DMS 273 treated with DMSO at 0.1 percent for 48 hours (cell line): Measurements from ENCODE around the gene EFHC1.
"Not testable (repeated sequence)": the region's sequence is repeated elsewhere in the genome, so short reads cannot be mapped to it uniquely, and the experiment has no call there.

Experiments
- DNase-seq: peaks from one replicate; lab custom pipeline; 2025; lab: John Stamatoyannopoulos, UW

Gene EFHC1, protein sequence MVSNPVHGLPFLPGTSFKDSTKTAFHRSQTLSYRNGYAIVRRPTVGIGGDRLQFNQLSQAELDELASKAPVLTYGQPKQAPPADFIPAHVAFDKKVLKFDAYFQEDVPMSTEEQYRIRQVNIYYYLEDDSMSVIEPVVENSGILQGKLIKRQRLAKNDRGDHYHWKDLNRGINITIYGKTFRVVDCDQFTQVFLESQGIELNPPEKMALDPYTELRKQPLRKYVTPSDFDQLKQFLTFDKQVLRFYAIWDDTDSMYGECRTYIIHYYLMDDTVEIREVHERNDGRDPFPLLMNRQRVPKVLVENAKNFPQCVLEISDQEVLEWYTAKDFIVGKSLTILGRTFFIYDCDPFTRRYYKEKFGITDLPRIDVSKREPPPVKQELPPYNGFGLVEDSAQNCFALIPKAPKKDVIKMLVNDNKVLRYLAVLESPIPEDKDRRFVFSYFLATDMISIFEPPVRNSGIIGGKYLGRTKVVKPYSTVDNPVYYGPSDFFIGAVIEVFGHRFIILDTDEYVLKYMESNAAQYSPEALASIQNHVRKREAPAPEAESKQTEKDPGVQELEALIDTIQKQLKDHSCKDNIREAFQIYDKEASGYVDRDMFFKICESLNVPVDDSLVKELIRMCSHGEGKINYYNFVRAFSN

GRCh38 chr6:52419809-52420667, at the start of gene EFHC1:
TSS of gene EFHC1 (plus strand) at chr6:52420342. CDS start at chr6:52420411, 69 bp downstream.
- peak; percentile 95 for DNase-seq

DNA sequence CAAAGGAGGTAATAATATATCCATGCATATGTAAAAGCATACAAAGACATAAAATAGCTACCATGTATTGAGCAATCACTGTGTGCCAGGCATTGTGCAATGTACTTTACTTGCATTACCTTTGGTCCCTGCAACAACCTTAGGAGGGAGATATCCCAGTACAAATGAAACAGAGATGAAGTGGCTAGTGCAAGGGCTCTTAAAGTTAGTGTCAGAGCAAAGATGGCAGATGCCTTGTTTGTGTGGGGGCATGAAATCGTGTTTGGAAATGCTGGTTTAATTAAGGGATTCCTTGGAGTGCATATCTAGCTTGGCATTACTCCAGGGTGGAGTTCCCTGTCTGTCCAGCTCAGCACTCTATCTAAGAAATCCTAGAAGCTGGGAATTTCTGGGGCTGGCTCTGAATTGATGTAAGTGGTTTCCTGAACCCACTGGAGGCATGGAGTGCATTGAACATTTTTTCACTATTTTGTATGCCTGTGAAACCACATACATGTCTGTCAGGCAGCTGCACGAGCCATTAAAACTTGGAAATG, 48.4 kb upstream of the EFHC1 start:
- DNase-seq, result no peak

DNA sequence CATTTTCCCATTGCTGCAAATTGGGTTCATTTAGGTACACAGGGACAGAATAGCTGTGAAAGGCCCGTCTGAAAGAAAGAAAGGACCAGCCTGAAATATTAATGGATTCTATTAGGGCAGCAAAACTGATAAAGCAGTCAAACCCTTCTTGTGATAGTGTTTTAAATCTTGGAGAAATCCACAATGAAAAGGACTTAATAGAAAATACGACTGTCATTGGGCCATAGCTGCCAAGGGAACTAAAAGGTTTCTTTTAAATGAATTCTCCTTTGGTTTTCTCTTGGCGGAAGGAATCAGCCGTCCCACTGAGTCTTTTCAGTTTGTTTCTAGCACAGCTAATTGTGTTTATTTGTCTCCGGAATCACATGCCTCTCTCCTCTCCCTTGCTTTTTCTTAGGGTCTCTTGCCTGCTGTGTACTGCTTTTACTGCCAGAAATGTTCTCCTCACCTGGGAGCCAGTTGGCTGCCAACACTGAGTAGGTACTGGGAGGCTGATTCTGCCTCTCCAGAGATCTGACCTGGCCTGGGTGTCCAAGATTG, 46.9 kb upstream of the EFHC1 start:
- DNase-seq, result no peak

- DNase-seq, result no peak
Observed at GRCh38 chr6:52374247-52374646, 45.9 kb upstream of the EFHC1 start.

DNA sequence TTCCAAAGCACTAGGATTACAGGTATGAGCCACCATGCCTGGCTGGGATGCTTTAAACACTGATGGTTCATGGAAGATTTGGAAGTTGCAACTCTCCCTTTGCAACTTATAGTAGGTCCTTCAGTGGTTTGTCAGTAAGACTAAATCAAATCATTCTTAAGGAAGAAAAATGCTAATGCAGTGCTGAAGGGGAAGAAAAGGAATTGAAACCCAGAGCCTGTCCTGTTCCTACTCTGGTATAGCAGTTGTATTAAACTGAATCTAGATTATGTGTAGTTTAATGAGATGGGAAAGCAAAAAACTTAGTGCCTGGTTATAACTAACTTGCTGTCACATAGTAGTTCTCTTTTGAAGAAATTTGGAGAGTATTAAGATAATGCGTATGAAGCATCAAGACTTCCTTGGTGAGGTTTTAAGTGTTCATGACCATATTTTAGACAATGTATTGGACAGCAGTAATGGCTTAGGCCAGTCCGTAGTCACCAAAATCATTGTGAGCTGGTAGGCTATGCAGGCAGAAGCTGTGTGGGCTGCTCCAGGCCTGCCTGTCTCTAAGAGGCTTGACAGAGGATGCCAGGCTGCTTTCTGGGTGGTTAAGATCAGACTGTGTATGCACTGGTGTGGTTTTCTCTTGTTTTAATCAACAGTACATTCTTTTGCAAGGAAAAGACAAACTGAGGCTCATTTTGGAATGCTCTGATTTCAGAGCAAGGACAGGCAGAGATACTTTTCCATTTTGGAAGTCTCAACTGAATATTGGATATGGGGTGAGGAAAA, 44.2 kb upstream of the EFHC1 start:
- no peak for DNase-seq

GRCh38 chr6:52376763-52377162, 43.4 kb upstream of the EFHC1 start:
- DNase-seq, result no peak

DNA sequence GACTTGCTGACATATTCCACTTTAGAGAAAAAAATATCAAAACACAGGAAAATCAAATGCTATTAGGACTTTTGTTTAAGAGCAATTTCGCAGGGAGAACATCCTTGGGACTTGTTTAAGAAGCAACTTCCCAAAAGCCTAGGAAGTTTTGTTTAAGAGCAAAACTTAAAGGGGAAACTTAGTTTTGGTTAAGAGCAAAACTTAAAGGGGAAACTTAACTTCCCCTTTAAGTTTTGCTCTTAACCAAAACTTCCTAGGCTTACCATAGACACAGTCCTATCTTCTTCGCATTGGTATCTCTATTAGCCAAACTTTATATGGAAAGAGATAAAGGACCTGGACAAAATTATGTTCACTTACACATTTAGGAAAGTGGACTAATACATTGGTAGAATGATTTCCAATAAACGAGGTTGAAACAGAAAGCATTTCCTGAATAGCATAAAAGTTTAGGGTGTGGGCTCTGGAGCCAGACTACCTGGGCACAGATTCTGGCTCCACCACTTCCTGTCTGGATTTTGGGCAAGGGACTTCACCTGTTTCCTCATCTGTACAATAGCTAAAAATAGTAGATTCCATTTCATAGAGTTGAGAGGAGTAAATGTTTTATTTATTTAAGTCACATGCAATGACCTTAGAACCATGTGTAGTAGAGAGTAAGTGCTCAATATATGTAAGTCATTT, 42.5 kb upstream of the EFHC1 start:
- no peak for DNase-seq

DNA sequence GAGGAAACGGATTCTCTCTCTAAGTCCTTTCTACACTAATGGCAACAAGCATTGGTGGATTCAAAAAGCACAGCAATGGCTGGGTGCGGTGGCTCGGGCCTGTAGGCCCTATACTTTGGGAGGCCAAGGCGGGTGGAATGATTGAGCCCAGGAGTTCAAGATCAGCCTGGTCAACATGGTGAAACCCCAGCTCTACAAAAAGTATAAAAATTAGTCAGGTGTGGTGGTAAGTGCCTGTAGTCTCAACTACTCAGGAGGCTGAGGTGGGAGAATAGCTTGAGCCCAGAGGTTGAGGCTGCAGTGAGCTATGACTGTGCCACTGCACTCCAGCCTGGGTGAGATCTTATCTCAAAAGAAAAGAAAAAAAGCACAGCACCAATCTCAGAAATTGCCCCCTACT, 38.9 kb upstream of the EFHC1 start:
- DNase-seq, result no peak

- no peak for DNase-seq
Observed at GRCh38 chr6:52384145-52384766, 35.9 kb upstream of the EFHC1 start.

DNA sequence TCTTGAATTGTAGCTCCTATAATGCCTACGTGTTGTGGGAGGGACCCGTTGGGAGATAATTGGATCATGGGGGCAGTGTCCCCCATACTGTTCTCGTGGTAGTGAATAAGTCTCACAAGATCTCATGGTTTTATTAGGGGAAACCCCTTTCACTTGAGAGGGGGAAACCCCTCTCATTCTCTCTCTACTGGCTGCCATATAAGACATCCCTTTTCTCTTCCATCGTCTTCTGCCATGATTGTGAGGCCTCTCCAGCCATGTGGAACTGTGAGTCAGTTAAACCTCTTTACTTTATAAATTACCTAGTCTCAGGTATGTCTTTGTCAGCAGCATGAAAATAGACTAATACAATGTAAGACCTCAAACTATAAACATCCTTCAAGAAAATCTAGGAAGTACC, 35.1 kb upstream of the EFHC1 start:
- no peak for DNase-seq

- DNase-seq, result not testable (repeated sequence)
Observed at GRCh38 chr6:52388119-52388518, 32.0 kb upstream of the EFHC1 start.

GRCh38 chr6:52388790-52389189, 31.4 kb upstream of the EFHC1 start:
- DNase-seq, result no peak

DNA sequence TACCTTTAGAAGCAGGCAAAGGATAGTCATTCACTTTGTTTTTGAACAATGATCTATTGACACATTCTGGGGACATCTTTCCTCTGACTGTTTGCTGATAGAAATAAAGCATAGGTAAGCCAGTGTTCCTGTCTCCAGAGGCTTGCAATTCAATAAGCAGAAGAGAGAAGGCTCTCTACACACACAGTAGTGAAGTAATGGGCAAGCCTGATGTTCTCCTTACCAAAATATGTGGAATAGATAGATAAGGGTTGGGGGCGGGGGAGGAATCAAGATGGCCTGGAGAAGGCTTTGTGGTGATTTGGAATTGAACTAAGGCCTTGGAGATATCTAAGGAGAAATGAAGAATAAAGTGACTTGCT, 30.9 kb upstream of the EFHC1 start:
- no peak for DNase-seq

DNA sequence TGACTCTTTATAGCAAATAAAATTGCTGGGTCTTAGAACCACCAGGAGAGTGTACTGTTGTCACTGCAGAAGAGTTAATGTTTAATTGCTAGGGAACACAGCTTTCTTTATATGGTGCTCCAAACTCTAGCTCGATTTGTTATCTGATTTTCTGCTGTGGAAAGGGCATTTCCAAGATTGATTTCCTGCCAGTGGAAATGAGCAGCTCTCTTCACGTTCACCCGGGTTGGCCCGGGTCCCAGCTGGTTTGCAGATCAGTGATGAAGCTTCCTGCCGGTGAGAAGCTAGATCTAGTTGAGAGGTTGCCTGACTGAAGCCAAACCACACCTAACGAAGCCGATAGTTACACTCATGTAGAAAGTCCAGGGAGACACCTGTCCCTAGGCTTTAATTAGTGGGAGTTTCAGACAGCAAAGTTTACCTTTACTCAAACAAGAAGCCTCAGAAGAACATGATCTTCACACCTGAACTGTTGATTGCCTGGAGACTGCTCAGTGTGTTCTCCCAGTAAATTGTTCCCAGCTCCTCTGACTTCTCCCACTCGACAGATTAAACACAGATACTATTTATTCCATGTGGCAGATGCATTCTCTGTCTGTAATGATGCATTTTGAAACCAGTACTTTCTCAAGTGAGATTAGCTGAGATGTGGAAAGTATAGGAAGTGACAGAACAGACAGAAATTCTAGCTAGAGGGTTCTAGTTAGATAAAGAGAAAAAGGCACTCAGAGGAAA, 30.3 kb upstream of the EFHC1 start:
- no peak for DNase-seq

- no peak for DNase-seq
Observed at GRCh38 chr6:52390361-52390727, 29.8 kb upstream of the EFHC1 start.

GRCh38 chr6:52391599-52391998, 28.5 kb upstream of the EFHC1 start:
- DNase-seq, result no peak

DNA sequence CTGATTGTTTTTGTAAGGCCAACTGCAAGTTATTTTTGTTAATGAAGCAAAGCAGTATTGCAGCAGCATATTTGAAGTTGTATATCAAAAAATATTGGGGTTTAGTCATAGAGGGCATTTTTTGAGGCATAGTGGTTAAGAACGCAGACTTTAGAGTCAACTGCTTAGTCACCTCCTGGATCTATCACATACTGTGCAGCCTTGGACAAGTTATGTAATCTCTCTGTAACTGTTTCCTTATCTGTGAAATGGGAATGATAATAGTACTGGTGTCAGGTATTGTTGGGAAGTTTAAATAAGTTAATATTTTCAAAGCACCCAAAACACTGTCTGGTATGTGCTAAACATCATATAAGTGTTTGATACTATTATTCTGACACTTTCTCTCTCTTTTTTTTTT, 27.2 kb upstream of the EFHC1 start:
- DNase-seq, result no peak

DNA sequence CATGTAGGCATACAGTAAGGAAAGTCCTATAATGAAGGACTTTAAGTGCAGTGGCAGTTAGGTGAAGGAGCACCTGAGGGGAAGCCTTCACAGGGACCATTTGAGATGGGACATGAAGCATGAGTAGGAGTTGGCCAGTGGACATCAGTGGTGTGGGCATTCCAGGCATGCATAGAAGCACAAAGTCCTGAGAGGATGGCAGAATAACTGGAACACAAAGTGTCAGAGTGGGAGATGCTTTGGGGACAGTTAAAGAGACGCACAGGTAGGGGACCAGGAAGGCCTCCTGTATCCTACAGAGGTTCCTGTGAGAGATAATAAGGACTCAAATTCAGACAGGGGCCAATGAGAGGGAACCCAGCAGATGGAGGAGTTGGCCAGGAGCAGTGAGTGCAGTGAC, 26.4 kb upstream of the EFHC1 start:
- DNase-seq, result no peak

DNA sequence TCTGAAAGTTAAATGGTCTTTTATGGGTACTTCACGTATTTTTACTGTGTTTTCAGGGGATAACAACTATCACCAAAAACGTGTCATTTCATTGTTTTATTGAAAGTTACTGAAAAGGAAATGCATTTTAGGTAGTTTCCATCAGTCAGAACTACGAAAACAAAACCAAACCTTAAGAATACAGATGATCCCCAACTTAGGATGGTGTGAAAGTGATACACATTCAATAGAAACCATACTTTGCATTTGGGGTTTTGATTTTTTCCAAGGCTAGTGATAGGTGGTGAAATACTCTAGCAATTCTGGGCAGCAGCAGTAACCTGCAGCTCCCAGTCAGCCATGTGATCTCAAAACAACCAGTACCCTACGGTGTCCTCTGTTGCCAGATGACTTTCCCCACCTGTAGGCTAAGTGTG, 25.9 kb upstream of the EFHC1 start:
- DNase-seq, result no peak

DNA sequence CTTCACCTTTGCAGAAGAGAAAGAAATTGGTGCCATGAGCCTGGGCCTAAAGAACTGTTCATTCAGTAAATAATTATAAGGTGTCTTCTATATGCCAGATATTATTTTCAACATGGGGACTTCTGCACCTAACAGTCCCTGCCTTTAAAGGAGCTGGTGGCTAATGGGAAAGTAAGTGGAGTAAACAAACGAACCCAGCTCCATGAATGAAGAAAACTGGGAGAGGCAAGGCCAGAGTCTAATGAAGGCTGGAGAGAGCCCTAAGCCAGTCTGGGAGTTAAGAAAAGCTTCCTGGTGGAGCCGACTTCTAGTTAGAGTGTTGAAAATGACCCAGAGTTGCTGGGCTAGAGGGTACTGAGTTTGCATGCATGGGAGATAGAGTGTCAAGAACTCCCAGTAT, 24.2 kb upstream of the EFHC1 start:
- no peak for DNase-seq
